Upper lobe of left lung (tissue), 6 donors: ENCODE measurements around the gene IL36B. TPM values are rescaled to one million over a fixed set of nuclear protein-coding genes. Genes with fewer than 3 reads are reported as not detected.
"Not testable (repeated sequence)": the region's sequence is repeated elsewhere in the genome, so short reads cannot be mapped to it uniquely, and the experiment has no call there.

ENCODE experiments used
- ATAC-seq, 2 donors: fragments of 200-7000 bp; cut with Tn5 transposase; one replicate each; pipeline ENCODE4 v1.9.1; 2022; ENCODE audit warnings: mild to moderate bottlenecking in 2 of 2, moderate library complexity in 2 of 2; ENCODE audit not compliant: low FRiP score in 2 of 2
- DNase-seq, 2 donors: peaks; one replicate each; pipeline ENCODE4 v3.0.0-alpha.2; 2019 to 2020
- H3K27ac ChIP-seq, 4 donors: fragments of 200-600 bp; sonication (generic); one replicate each; pipeline ENCODE4 v1.5.1; 2016 to 2019
- H3K27me3 ChIP-seq, 4 donors: fragments of 200-600 bp; sonication (generic); one replicate each; pipeline ENCODE4 v1.5.1; 2017 to 2019
- H3K36me3 ChIP-seq, 4 donors: fragments of 200-600 bp; sonication (generic); one replicate each; pipeline ENCODE4 v1.5.1; 2016 to 2019
- H3K4me1 ChIP-seq, 4 donors: fragments of 200-600 bp; sonication (generic); one replicate each; pipeline ENCODE4 v1.5.1; 2018 to 2019
- H3K4me3 ChIP-seq, 4 donors: fragments of 200-600 bp; sonication (generic); one replicate each; pipeline ENCODE4 v1.5.1; 2017 to 2019; ENCODE audit warnings: mild to moderate bottlenecking in 2 of 4, moderate library complexity in 1 of 4
- H3K9me3 ChIP-seq, 4 donors: fragments of 200-600 bp; sonication (generic); one replicate each; pipeline ENCODE4 v1.5.1; 2018 to 2019
- EP300 ChIP-seq, 4 donors: sonication (generic); formaldehyde crosslinking; IDR thresholded peaks; one replicate each; pipeline ENCODE4 v1.5.1; 2017; ENCODE audit warnings: antibody characterized with exemption in 4 of 4, control low read depth in 2 of 4
- POLR2A ChIP-seq, 4 donors: fragments of 450-650 bp; IDR thresholded peaks; one replicate each; pipeline ENCODE4 v1.5.1; 2016 to 2017; ENCODE audit warnings: antibody characterized with exemption in 4 of 4, mild to moderate bottlenecking in 2 of 4
- POLR2AphosphoS5 ChIP-seq, 2 donors: sonication (generic); formaldehyde crosslinking; IDR thresholded peaks; one replicate each; pipeline ENCODE4 v1.5.1; 2017; ENCODE audit warnings: antibody characterized with exemption in 2 of 2
- WGBS, 2 donors: methylation state at CpG; one replicate each; pipeline ENCODE4 v1.1.5; 2017 to 2018; 5-methylcytosine and 5-hydroxymethylcytosine counted together
- total RNA-seq, 6 donors: library from RNA; depleted of rRNA in 4 of 6; stranded (reverse); fragments of >200 nt in 4 of 6; gene quantifications; one replicate each; pipeline versions ENCODE4 v1.1.0 to v1.2.1, GENCODE V29; 2016 to 2021
- TF ChIP-seq, protein P1 (sequence below), 6 experiments: fragments of 450-650 bp in 4 of 6; fragments of 200-600 bp in 2 of 6; sonication (generic) in 2 of 6; IDR thresholded peaks; one replicate each; pipeline ENCODE4 v1.5.1; 2016 to 2019; ENCODE audit warnings: antibody characterized with exemption in 6 of 6
- donor health status: DM: no; HTN: no; CAD: no; lungs with moderate emphysema.
- donor health status: DM: no; HTN: yes; CAD: no; lungs with severe emphysema.

The IL36B gene
- not detected for total RNA-seq

DNA sequence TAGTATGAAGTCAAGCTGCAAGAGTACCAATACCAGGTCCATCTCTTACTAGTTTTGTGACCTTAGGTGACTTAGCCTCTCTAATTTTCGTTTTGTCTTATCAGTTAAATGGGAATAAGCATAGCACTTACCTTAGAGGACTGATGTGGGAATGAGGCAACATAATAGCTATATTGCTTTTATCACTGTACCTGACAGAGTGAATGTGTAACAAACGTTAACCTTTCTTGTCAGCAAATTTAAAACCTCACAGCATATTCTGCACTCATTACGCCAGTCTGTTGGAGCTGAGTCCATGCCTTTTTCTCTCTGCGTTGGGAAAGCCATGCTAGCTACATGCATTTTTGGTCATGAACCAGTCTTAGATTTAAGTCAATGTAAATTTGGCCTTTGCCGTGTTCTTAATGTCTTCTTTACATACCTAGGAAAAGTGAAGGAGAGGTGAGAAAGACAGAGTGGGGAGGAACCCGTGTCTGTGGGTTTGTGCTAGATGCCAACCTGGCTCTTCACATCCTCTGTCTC lies at the start of gene IL36B:
Gene IL36B (minus strand): TSS at position 472 of the 522 bp plus-strand sequence.
- Histone ChIP-seq H3K9me3 (peaks cover 0 to 13% (median 3%) of the 10 kb centered on the region in 4 donors), H3K36me3 (no peaks in the 10 kb centered on the region), H3K27me3 (no peaks in the 10 kb centered on the region), H3K4me1 (no peaks in the 10 kb centered on the region), H3K27ac (no peak within 1 kb of the TSS), H3K4me3 (no peak within 1 kb of the TSS)
- 65 to 74% methylated on average over 6 of the region's 6 CpGs for WGBS, 2 donors
- DNase-seq (no peak), ATAC-seq (no peak)
- TF ChIP-seq POLR2AphosphoS5 (IDR thresholded peaks at IDR 0.05) (no peak), POLR2A (IDR thresholded peaks at IDR 0.05) (no peak), EP300 (IDR thresholded peaks at IDR 0.05) (no peak)
- TF ChIP-seq, protein P1, sequence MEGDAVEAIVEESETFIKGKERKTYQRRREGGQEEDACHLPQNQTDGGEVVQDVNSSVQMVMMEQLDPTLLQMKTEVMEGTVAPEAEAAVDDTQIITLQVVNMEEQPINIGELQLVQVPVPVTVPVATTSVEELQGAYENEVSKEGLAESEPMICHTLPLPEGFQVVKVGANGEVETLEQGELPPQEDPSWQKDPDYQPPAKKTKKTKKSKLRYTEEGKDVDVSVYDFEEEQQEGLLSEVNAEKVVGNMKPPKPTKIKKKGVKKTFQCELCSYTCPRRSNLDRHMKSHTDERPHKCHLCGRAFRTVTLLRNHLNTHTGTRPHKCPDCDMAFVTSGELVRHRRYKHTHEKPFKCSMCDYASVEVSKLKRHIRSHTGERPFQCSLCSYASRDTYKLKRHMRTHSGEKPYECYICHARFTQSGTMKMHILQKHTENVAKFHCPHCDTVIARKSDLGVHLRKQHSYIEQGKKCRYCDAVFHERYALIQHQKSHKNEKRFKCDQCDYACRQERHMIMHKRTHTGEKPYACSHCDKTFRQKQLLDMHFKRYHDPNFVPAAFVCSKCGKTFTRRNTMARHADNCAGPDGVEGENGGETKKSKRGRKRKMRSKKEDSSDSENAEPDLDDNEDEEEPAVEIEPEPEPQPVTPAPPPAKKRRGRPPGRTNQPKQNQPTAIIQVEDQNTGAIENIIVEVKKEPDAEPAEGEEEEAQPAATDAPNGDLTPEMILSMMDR (IDR thresholded peaks at IDR 0.05) = no peak

DNA sequence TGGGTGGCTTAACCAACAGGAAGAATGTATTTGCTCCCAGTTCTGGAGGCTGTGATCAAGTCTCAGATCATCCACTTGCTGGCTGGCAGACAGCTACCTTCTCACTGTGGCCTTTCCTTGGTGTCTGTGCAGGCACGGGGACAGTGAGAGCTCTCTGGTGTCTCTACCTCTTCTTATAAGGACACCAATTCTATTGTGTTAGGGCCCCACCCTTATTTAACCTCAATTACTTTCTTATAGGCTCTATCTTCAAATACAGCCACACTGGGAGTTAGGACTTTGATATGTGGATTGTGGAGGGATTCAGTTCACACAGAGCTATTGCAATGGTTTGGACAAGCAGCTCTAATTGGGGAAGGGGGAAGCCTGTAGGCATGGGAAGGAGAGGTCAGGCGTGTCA lies 49.5 kb upstream of the IL36B start:
- Histone ChIP-seq H3K9me3 (peaks cover 0 to 3% (median 0%) of the 10 kb centered on the region in 4 donors), H3K27ac (no peak overlapping the region), H3K4me3 (no peak overlapping the region), H3K27me3 (no peaks in the 10 kb centered on the region), H3K36me3 (no peaks in the 10 kb centered on the region), H3K4me1 (no peaks in the 10 kb centered on the region)
- ATAC-seq (no peak), DNase-seq (no peak)
- WGBS, 2 donors = 97 to 98% methylated on average over 2 of the region's 2 CpGs
- TF ChIP-seq POLR2A (IDR thresholded peaks at IDR 0.05) = no peak
- TF ChIP-seq, protein P1 (IDR thresholded peaks at IDR 0.05) = no peak

DNA sequence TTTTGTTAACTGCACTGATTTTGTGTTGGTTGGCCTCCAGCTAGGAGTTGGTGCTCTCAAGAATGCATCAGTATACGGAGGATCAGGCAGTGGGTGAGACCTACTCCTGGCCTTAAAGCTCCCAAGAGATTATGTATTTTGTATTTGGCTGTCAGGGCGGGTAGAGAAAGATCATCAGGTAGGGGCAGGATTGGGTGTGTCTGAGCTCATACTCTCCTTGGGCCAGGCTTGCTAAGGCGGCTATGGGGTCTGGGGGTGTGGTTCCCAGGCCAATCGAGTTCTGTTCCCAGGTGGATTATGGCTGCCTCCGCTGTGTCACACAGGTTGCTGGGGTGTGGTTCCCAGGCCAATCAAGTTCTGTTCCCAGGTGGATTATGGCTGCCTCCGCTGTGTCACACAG lies 45.9 kb upstream of the IL36B start:
- no peaks in the 10 kb centered on the region for H3K4me1 ChIP-seq
- WGBS, 2 donors = 90 to 96% methylated on average over 3 to 5 of the region's 6 CpGs
- no peaks in the 10 kb centered on the region for H3K27me3 ChIP-seq
- H3K36me3 ChIP-seq = no peaks in the 10 kb centered on the region
- ATAC-seq (no peak), DNase-seq (no peak)
- no peak overlapping the region for H3K27ac ChIP-seq
- peaks cover 0 to 3% (median 0%) of the 10 kb centered on the region in 4 donors for H3K9me3 ChIP-seq
- no peak overlapping the region for H3K4me3 ChIP-seq
- TF ChIP-seq POLR2A (IDR thresholded peaks at IDR 0.05) (no peak), EP300 (IDR thresholded peaks at IDR 0.05) (no peak), POLR2AphosphoS5 (IDR thresholded peaks at IDR 0.05) (no peak)
- TF ChIP-seq, protein P1 (IDR thresholded peaks at IDR 0.05) = no peak

DNA sequence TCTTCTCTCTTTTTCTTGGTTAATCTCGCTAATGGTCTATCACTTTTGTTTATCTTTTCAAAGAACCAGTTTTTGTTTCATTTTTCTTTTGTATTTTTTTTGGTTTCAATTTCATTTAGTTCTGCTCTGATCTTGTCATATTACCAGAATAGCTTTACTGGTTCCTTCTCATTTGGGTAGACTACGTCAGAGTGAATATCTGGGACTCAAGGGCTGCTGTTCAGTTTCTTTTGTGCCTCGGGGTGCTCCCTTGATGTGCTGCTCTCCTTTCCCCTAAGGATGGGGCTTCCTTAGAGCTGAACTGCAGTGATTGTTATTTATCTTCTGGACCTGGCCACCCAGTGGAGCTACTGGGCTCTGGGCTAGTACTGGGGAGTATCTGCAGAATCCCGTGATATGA lies 45.4 kb upstream of the IL36B start:
- DNase-seq (no peak), ATAC-seq (no peak)
- WGBS, 2 donors = 82 to 86% methylated on average over 4 of the region's 4 CpGs
- H3K4me1 ChIP-seq = no peaks in the 10 kb centered on the region
- peaks cover 0 to 3% (median 0%) of the 10 kb centered on the region in 4 donors for H3K9me3 ChIP-seq
- no peaks in the 10 kb centered on the region for H3K27me3 ChIP-seq
- TF ChIP-seq EP300 (IDR thresholded peaks at IDR 0.05) (no peak), POLR2A (IDR thresholded peaks at IDR 0.05) (no peak), POLR2AphosphoS5 (IDR thresholded peaks at IDR 0.05) (no peak)
- TF ChIP-seq, protein P1 (IDR thresholded peaks at IDR 0.05) = no peak
- H3K27ac ChIP-seq = no peak overlapping the region
- H3K36me3 ChIP-seq = no peaks in the 10 kb centered on the region
- no peak overlapping the region for H3K4me3 ChIP-seq

DNA sequence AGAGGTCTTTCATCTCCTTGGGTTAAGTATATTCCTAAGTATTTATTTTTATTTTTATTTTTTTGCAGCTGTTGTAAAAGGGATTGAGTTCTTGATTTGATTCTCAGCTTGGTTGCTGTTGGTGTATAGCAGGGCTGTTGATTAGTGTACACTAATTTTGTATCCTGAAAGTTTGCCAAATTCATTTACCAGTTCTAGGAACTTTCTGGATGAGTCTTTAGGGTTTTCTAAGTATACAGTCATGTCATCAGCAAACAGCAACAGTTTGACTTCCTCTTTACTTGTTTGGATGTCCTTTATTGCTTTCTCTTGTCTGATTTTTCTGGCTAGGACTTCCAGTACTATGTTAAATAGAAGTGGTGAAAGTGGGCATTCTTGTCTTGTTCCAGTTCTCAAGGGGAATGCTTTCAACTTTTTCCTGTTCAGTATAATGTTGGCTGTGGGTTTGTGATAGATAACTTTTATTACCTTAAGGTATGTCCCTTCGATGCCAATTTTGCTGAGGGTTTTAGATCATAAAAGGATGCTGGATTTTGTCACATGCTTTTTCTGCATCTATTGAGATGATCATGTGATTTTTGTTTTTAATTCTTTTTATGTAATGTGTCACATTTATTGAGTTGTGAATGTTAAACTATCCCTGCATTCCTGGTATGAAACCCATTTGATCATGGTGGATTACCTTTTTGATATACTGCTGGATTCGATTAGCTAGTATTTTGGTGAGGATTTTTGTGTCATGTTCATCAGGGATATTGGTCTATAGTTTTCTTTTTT lies 44.4 kb upstream of the IL36B start:
- H3K36me3 ChIP-seq, H3K4me1 ChIP-seq, H3K9me3 ChIP-seq, H3K27ac ChIP-seq, DNase-seq, H3K27me3 ChIP-seq, ATAC-seq, H3K4me3 ChIP-seq: not testable (repeated sequence)
- 42 to 83% methylated on average over 2 of the region's 2 CpGs for WGBS, 2 donors

DNA sequence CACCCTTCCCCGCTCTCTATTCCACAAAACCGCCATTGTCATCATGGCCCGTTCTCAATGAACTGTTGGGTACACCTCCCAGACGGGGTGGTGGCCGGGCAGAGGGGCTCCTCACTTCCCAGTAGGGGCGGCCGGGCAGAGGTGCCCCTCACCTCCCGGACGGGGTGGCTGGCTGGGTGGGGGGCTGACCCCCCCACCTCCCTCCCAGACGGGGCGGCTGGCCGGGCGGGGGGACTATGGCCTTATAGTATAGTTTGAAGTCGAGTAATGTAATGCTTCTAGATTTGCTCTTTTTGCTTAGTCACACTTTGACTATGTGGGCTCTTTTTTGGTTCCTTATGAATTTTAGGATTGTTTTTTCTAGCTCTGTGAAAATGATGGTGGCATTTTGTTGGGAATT lies 43.6 kb upstream of the IL36B start:
- not testable (repeated sequence) for ATAC-seq

More for the DNA sequence above, 43.6 kb upstream of the IL36B start:
- not testable (repeated sequence) for H3K9me3 ChIP-seq, H3K4me3 ChIP-seq, H3K27ac ChIP-seq, H3K27me3 ChIP-seq, H3K4me1 ChIP-seq, H3K36me3 ChIP-seq
- 92 to 94% methylated on average over 14 of the region's 14 CpGs for WGBS, 2 donors
- peak in 1 of 2 donors; percentile 69 for DNase-seq
